ENCODE measurements around the gene TANK.

GRCh38 chr2:161165266-161165665 is 5.0 kb downstream of the TANK start:
- TF ChIP-seq SPI1 (IDR thresholded peaks at IDR 0.05; ENCODE audit: low read depth, low read length) (no peak), POLR2A (IDR thresholded peaks at IDR 0.05; ENCODE audit: low read depth, low read length) (no peak), TAF1 (IDR thresholded peaks at IDR 0.05; ENCODE audit: low read depth, low read length) (no peak), POLR2AphosphoS5 (IDR thresholded peaks at IDR 0.05; ENCODE audit: low read depth, low read length) (no peak), POU2F2 (IDR thresholded peaks at IDR 0.05; ENCODE audit: low read depth, low read length) (no peak), PAX5 (IDR thresholded peaks at IDR 0.05; ENCODE audit: insufficient read depth, low read length, severe bottlenecking) (no peak)

All from GM12891 (cell line).